ENCODE measurements around the gene AP2A1.
A peak's percentile ranks its signal among the peaks of the same experiment; 100 is the strongest.

Gene AP2A1

DNA sequence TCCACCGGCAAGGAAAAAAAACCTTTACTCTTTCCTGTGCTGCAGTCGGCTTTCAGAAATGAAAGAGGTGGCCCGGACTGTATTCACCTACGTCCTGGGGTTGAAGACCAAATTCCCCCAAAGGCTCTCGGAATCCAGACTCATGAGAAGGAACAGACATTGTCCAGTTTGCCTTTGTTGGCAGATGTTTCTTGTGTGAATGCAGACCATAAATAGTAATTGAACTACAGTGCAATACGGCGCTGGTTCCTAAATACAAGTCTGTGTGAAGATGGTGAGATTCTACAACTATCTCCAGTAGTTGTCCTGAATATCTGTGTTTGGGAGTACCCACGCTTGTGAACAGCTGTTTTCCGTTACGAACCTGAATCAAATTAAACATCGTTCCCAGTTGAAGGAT lies 72.9 kb downstream of the AP2A1 start:
- no peak for DNase-seq (ENCODE audit: low spot score)

DNA sequence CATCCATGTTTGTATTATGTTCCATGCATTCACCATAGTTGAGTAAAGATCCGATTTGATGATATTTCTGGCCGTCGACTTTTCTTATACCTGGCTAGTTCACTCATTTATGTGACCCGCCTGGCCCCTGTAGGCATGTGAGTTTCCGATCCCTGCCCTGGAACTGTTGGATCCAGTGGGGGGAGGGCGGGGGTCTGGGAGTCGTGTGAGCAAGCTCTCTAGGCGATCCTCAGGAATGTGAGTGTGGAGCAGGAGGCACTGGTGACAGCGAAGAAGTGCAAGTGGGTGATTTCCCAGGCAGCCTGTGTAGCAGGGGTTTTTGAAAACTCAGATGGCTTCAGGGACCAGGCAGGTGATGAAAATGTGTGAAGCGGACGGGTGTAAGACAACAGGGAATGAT lies 73.5 kb downstream of the AP2A1 start:
- DNase-seq (ENCODE audit: low spot score) = no peak

DNA sequence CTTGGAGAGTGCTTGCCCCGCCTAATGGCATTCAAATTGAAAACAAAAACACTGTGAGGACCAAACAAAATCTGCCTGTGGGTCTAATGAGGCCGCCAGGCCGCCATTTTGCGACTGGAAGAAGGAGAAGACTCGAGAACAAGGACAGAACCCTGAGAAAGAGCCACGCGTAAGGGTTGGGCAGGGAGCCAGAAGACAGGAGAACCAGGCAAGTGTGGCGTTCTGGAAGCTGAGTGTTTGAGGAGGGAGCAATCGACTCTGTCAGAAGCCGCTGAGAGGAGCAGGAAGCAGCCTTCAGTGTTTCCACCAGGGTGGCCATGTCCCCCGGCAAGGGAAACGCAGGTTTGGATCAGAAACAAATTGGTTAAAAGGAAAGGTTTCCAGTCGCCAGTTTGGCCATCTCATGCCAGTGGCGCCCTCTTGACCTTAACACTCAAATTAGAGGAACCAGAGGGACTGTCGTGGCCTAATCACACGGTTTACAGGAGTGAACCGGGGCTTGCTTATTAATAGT lies 74.0 kb downstream of the AP2A1 start:
- DNase-seq (ENCODE audit: low spot score) = no peak

- peak; percentile 89 for DNase-seq (ENCODE audit: low spot score)
These were observed 76.5 kb downstream of the AP2A1 start for GRCh38 chr19:49843265-49843664.

DNA sequence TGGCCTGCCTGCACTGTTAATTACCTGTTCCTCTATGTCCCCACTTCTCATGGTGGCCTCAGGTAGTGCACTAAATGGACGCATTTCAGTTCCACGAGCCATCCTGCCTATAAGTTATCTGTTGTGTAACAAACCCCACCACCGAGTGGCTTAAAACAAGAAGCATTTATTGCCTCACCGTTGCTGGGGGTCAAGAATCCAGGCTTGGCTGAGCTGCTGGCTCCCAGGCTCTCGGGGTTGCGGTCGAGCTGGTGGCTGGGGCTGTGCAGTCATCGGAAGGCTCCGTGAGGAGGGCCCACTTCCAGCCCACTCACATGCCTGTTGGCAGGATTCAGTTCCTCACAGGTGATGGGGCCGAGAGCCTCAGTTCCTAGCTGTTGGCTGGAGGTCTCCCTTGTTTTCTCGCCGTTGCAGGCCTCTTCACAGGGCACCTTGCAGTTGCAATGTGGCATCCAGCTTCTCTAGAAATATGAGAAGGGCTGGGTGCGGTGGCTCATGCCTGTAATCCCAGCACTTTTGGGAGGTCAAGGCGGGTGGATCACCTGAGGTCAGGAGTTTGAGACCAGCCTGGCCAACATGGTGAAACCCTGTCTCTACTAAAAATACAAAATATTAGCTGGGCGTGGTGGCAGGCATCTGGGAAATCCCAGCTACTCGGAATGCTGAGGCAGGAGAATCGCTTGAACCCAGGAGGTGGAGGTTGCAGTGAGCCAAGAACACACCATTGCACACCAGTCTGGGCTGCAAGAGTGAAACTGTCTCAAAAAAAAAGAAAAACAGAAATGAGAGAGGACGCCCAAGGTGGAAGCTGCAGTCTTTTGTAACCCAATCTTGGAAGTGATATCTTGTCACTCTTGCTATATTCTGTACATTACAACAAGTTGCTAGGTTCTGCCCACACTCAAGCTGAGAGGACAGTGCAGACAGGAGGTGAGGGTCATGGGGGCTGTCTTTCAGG lies 77.6 kb downstream of the AP2A1 start:
- no peak for DNase-seq (ENCODE audit: low spot score)

DNA sequence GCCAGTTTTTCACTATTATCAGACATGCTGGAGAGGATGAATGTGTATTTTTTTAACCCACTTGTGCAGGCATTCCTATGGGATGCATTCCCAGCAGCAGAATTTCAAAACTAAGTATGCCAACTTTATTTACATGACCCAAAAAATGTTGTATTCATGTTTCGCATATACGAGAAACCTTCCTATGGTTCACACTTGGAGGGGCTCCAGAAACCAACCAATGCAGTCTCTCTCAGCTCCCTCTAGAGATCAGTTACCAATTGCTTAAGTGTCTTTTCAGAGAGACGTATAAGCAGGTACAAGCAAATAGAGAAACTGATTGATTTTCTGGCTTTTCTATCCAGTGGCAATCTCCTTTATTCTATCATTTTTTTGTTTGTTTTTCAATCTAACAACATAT lies 78.6 kb downstream of the AP2A1 start:
- DNase-seq (ENCODE audit: low spot score) = no peak

DNA sequence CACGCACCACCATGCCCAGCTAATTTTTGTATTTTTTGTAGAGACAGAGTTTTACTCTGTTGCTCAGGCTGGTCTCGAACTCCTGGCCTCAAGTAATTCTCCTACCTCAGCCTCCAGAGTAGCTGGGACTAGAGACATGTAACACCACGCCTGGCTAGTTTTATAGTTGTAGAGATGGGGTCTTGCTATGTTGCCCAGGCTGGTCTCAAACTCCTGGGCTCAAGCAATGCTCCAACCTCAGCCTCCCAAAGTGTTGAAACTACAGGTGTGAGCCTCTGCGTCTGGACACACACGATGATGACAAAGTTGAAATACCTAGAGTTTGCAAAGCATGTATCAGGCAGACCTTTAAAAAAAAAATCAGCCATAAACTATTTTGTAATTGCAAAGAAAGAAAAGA lies 79.6 kb downstream of the AP2A1 start:
- DNase-seq (ENCODE audit: low spot score) = no peak

GRCh38 chr19:49847731-49848696 lies 81.2 kb downstream of the AP2A1 start:
- DNase-seq (ENCODE audit: low spot score) = no peak

DNA sequence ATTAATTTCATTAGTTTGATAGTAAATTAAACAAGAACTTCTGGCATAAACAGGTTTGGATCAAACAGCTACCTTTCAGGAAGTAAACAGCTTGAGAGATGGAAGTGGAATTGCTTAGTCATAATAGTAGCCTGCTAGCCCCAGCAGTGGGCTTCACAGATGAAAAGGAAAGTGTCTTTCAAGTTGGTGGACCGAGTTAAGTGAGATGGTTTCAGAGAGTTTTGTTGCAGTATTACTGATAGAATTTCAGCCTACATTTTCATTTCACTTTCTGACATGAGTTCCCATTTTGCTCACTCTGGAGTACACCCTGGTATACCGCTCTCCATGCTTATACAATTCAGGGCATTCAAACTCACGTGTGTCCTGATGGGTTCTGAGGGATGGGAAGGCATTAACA lies 82.1 kb downstream of the AP2A1 start:
- no peak for DNase-seq (ENCODE audit: low spot score)

DNA sequence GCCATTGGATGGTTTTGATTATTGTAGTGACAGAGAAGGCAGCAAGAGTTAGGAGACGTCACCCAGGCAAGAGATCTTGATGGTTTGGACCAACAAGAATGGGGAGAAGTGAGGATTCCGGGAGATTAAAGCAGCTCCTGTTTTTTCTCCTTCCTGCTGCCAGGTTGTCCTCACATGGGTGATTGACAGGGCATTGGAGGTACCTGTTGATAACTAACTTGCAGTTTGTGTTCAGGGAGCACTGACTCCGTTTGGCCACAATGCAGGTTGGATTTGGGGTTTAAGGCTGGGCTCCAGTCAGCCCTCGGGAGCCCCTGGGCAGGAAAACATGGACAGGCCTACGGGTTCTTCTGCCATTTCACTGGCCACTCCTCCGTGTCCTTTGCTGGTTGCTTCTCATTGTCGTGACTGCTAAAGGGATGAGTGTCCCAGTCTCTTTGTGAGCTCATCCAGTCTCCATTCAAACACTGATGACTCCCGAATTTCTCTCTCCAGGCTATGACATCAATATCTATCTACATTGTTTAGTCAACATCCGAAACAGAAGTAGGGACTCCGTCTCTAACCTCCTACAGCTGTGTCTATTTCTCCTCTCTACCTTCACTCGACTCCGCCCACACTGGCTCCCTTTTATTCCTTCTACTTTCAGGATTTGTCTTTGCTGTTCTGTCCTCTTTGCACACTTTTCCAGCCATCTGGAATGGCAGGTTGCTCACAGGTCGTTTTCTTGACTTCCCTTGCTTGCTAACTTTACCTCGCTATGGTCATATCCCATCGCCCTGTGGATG lies 82.8 kb downstream of the AP2A1 start:
- DNase-seq (ENCODE audit: low spot score) = no peak

GRCh38 chr19:49850221-49850486 lies 83.4 kb downstream of the AP2A1 start:
- DNase-seq (ENCODE audit: low spot score) = no peak

- DNase-seq (ENCODE audit: low spot score) = peak; percentile 97
These were observed 83.9 kb downstream of the AP2A1 start, which contains the start of gene PTOV1 for GRCh38 chr19:49850487-49851342. TSS of gene PTOV1 (plus strand) at chr19:49851159.

GRCh38 chr19:49851456-49852259 lies 84.9 kb downstream of the AP2A1 start:
- peak; percentile 59 for DNase-seq (ENCODE audit: low spot score)

- DNase-seq (ENCODE audit: low spot score) = no peak
These were observed 85.9 kb downstream of the AP2A1 start for GRCh38 chr19:49852631-49853126.

GRCh38 chr19:49853852-49854377 lies 87.1 kb downstream of the AP2A1 start:
- no peak for DNase-seq (ENCODE audit: low spot score)

DNA sequence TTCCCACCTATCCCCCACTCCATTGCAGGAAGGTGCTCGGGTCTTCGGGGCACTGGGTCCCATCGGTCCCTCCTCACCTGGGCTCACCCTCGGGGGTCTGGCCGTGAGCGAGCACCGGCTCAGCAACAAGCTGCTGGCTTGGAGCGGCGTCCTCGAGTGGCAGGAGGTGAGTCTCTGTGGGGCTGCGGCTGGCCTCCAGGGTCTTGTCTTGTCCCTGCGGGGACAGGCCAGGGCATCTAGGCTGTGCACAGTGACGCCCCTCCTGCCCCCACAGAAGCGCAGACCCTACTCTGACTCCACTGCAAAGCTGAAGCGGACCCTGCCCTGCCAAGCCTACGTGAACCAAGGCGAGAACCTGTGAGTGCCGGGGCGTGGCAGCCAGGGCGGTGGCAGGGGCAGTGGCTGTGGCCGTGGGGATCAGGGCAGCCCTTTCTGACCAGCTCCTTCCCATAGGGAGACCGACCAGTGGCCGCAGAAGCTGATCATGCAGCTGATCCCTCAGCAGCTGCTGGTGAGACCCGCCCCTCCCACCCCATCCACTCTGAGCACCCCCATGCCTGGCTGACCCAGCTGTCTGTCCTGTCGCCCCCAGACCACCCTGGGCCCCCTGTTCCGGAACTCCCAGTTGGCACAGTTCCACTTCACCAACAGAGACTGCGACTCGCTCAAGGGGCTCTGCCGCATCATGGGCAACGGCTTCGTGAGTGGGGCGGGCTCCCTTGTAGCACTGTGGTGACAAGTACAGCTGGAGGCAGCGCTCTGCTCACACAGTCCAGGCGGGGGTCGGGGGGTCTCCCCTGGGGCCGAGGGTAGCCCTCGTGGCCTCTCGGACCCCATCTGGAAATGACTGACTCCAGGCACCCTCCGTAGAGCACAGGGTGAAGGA lies 87.8 kb downstream of the AP2A1 start:
- no peak for DNase-seq (ENCODE audit: low spot score)

DNA sequence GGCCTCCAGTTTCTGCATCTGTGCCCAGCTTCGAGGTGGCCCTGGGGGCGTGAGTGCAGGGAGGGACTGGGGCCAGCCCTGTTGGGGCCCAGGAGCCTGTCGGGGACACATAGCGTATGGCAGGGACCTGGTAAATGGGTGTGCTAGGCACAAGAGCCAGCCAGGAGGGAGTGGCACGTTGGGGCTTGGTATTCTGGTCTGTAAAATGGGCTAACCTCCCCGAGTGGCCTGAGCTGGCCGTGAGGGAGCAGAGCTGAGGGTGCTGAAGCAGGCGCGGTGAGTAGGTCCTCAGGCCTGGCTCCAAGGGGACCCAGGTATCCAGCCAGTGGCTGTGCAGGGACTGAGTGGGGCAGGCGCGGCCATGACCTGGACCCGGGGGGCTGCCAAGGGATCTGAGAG lies 88.5 kb downstream of the AP2A1 start:
- no peak for DNase-seq (ENCODE audit: low spot score)

Data from germinal center (tissue), 1 donor.